SU-DHL-6 (cell line): ENCODE measurements around the gene NOB1.

ENCODE experiments used
- CTCF ChIP-seq: fragments of 200-600 bp; sonication (generic); IDR thresholded peaks from one replicate; pipeline ENCODE4 v1.5.1; 2017; ENCODE audit warnings: antibody characterized with exemption, mild to moderate bottlenecking, low read length, moderate library complexity; ENCODE audit not compliant: insufficient read depth, poor library complexity, severe bottlenecking
- EZH2phosphoT487 ChIP-seq: fragments of 200-600 bp; sonication (generic), shearing (Covaris generic); conservative IDR thresholded peaks from 2 replicates; pipeline ENCODE4 v1.6.1; 2018; ENCODE audit warnings: mild to moderate bottlenecking, antibody characterized with exemption, low read length, moderate library complexity, mixed read lengths

GRCh38 chr16:69796285-69797118 lies 41.8 kb upstream of the NOB1 start:
- TF ChIP-seq CTCF (peak; percentile 52), EZH2phosphoT487 (no peak)
